HFFc6 (cell line): ENCODE measurements around the gene ST8SIA6. TPM values are rescaled to one million over a fixed set of nuclear protein-coding genes. Genes with fewer than 3 reads are reported as not detected.

Source experiments
- DNase-seq: peaks from one replicate; pipeline ENCODE4 v3.0.0-alpha.2; 2018
- H3K27ac Mint-ChIP-seq: 2 replicates; pipeline ENCODE4 v1.8.0; 2020; ENCODE audit warnings: mild to moderate bottlenecking, mixed read lengths
- H3K27me3 Mint-ChIP-seq: 2 replicates; pipeline ENCODE4 v1.8.0; 2021; ENCODE audit warnings: mild to moderate bottlenecking, moderate library complexity, mixed read lengths; ENCODE audit not compliant: insufficient read depth
- H3K36me3 Mint-ChIP-seq: 2 replicates; pipeline ENCODE4 v1.8.0; 2021; ENCODE audit warnings: low read depth, mixed read lengths
- H3K4me1 Mint-ChIP-seq: 2 replicates; pipeline ENCODE4 v1.8.0; 2020; ENCODE audit warnings: low read depth, mixed read lengths
- H3K4me3 Mint-ChIP-seq: 2 replicates; pipeline ENCODE4 v1.8.0; 2020; ENCODE audit warnings: mild to moderate bottlenecking, moderate library complexity, mixed read lengths
- H3K9me3 Mint-ChIP-seq: 2 replicates; pipeline ENCODE4 v1.8.0; 2020; ENCODE audit warnings: mild to moderate bottlenecking, mixed read lengths
- total RNA-seq, 6 experiments: library from RNA; stranded (reverse); fragmentation: NEBNext Ultra II Directional; extraction: Animal tissue kit (Norgen Biotek cat#: 25700); gene quantifications; 2 replicates in 1 of 6; 3 replicates in 5 of 6; pipeline ENCODE4 v1.2.3, GENCODE V29; 2021
- TF ChIP-seq, protein P1 (sequence below): fragments of 200-600 bp; sonication (generic); IDR thresholded peaks from 2 replicates; pipeline ENCODE4 v1.5.0; 2021; ENCODE audit warnings: antibody characterized with exemption, mild to moderate bottlenecking

ST8SIA6 gene
- total RNA-seq, 6 experiments from 2014 or later, result not detected

GRCh38 chr10:17429490-17429889, 24.9 kb downstream of the ST8SIA6 start:
- DNase-seq, result no peak
- TF ChIP-seq, protein P1, sequence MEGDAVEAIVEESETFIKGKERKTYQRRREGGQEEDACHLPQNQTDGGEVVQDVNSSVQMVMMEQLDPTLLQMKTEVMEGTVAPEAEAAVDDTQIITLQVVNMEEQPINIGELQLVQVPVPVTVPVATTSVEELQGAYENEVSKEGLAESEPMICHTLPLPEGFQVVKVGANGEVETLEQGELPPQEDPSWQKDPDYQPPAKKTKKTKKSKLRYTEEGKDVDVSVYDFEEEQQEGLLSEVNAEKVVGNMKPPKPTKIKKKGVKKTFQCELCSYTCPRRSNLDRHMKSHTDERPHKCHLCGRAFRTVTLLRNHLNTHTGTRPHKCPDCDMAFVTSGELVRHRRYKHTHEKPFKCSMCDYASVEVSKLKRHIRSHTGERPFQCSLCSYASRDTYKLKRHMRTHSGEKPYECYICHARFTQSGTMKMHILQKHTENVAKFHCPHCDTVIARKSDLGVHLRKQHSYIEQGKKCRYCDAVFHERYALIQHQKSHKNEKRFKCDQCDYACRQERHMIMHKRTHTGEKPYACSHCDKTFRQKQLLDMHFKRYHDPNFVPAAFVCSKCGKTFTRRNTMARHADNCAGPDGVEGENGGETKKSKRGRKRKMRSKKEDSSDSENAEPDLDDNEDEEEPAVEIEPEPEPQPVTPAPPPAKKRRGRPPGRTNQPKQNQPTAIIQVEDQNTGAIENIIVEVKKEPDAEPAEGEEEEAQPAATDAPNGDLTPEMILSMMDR, result no peak
- H3K36me3 Mint-ChIP-seq, result no peaks in the 10 kb centered on the region
- H3K27ac Mint-ChIP-seq, result no peak overlapping the region
- no peak overlapping the region for H3K4me3 Mint-ChIP-seq
- no peaks in the 10 kb centered on the region for H3K9me3 Mint-ChIP-seq
- H3K27me3 Mint-ChIP-seq, result peaks cover 14% of the 10 kb centered on the region
- H3K4me1 Mint-ChIP-seq, result peaks cover 22% of the 10 kb centered on the region

DNA sequence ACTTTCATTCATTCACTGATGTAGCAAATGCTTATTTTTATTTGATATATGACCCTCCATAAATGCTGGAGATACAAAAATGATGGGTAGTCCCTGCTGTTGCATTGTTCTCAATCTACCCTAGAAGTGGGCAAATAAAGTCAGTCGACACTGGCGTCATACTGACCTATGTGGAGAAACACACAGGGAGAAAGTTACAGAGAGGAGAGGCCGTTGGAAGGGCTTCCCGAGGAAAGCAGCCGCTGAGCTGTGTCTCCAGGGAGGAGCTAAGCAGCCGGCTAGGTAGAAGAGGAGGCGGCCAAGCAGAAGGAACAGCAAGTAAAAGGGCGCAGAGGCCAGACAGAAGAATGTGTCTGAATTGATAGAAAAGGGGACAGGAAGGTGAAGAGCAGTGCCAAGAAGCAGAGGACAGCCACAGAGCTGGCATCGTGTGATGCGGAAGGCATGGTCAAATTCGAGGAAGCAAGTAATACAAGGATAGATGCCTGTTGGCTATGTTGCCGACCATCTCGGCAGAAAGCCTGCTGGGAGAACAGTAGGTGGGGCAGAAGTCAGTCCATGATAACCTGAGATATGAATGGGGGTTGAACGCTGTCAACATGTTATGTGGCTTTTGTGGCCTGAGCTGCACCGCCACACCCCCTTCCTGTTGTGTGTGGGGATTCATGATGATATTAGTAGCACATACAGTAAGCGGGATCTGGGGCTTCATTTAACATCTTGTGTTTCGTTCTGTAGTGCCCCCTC, 25.9 kb downstream of the ST8SIA6 start:
- Mint-ChIP-seq H3K4me3 (no peak overlapping the region), H3K27me3 (peaks cover 12% of the 10 kb centered on the region), H3K36me3 (no peaks in the 10 kb centered on the region), H3K9me3 (no peaks in the 10 kb centered on the region), H3K27ac (no peak overlapping the region), H3K4me1 (peaks cover 22% of the 10 kb centered on the region)
- no peak for DNase-seq
- TF ChIP-seq, protein P1, result no peak

DNA sequence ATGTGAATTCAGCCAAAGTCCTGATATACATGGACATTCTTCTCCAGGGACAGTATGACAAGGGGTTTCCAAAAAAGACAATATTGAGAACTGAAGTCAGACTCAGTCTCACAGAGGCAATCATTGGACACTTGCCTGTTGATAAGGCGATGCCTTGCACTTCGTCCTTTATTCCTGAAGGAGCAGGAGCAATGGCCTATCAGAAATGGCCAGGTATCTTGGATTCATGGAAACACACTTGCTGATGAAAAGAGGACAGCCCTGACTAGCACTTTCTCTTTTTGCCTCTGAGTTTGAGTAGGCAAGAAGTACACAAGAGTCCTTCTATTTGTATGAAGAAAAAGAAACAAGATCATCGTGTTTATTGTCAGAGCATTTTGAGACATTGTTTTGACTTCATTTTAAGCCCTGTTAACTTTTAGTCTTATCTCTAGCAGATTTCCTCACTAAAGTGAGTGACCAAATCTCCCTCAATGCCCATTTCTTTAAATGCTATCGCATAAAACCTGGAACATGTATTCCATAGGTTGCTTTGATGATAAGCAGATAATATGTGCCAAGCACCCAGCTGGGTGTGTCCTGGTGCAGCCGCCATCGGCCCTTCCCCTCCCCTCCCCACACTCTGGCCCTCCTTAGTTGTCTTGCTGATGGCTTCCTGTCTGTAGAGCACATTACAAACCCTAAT, 26.6 kb downstream of the ST8SIA6 start:
- H3K27me3 Mint-ChIP-seq, result peaks cover 16% of the 10 kb centered on the region
- H3K27ac Mint-ChIP-seq, result no peak overlapping the region
- H3K9me3 Mint-ChIP-seq, result no peaks in the 10 kb centered on the region
- H3K4me1 Mint-ChIP-seq, result peaks cover 22% of the 10 kb centered on the region
- no peaks in the 10 kb centered on the region for H3K36me3 Mint-ChIP-seq
- H3K4me3 Mint-ChIP-seq, result no peak overlapping the region
- TF ChIP-seq, protein P1, result no peak
- DNase-seq, result no peak

DNA sequence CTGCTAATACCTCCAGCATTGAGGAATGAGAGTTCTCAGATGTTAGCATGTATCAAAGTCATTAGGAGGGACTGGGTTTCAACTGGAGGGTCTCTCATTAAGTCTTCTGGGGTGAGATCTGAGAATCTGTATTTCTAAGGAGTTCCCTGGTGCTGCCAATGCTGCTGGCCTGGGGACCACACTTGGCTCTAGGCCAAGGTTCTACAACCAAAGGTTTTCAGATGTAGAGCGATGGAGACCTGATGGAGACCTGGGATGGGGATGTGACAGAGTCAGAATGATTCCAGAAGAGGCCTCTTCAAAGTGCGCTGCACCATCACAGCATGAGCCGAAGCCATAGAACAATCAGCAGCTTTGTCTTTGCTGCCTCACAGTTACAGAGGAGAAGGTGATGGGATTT, 27.2 kb downstream of the ST8SIA6 start:
- H3K9me3 Mint-ChIP-seq, result no peaks in the 10 kb centered on the region
- no peak overlapping the region for H3K27ac Mint-ChIP-seq
- no peak for DNase-seq
- TF ChIP-seq, protein P1, result no peak
- no peak overlapping the region for H3K4me3 Mint-ChIP-seq
- no peaks in the 10 kb centered on the region for H3K36me3 Mint-ChIP-seq
- H3K4me1 Mint-ChIP-seq, result peaks cover 18% of the 10 kb centered on the region
- peaks cover 16% of the 10 kb centered on the region for H3K27me3 Mint-ChIP-seq

- no peak for DNase-seq
- no peak overlapping the region for H3K4me3 Mint-ChIP-seq
- H3K9me3 Mint-ChIP-seq, result no peaks in the 10 kb centered on the region
- H3K36me3 Mint-ChIP-seq, result no peaks in the 10 kb centered on the region
- H3K27ac Mint-ChIP-seq, result no peak overlapping the region
- peaks cover 9% of the 10 kb centered on the region for H3K4me1 Mint-ChIP-seq
- H3K27me3 Mint-ChIP-seq, result peaks cover 16% of the 10 kb centered on the region
- TF ChIP-seq, protein P1, result no peak
Observed at GRCh38 chr10:17426263-17426750, 28.1 kb downstream of the ST8SIA6 start.
